Gastroesophageal sphincter (tissue), 3 donors: Measurements from ENCODE around the gene FOXL2.

ENCODE experiments used
- POLR2A ChIP-seq, 2 donors: fragments of 450-650 bp; IDR thresholded peaks; one replicate each; pipeline ENCODE4 v1.6.1; 2017; ENCODE audit warnings: antibody characterized with exemption in 2 of 2, mild to moderate bottlenecking in 2 of 2, moderate library complexity in 1 of 2
- POLR2AphosphoS5 ChIP-seq: sonication (generic); formaldehyde crosslinking; IDR thresholded peaks from one replicate; pipeline ENCODE4 v1.6.1; 2017; ENCODE audit warnings: antibody characterized with exemption
- TF ChIP-seq, protein P1 (sequence below), 4 experiments: fragments of 200-600 bp in 2 of 4; fragments of 450-650 bp in 2 of 4; sonication (generic) in 1 of 4; IDR thresholded peaks; one replicate each; pipeline ENCODE4 v1.5.1; 2017 to 2019; ENCODE audit warnings: antibody characterized with exemption in 4 of 4, mild to moderate bottlenecking in 2 of 4, moderate library complexity in 2 of 4

DNA sequence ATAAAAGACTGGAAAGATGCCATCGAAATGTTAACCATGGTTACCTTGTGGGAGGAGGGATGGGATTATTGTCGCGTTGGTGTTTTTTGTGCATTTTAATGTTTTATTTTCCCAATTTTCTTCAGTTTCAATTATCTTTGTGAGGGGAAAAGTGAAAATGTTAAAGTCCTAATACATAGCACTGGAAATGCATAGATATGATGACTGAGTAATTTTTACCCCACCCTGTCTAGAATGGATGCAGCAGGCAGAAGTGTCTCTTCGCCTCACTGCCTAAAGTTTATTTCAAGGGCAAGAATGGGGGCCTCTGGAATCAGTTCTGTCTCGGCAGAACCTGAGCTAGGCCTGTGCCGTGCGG lies 11.5 kb downstream of the FOXL2 start:
- TF ChIP-seq, protein P1, sequence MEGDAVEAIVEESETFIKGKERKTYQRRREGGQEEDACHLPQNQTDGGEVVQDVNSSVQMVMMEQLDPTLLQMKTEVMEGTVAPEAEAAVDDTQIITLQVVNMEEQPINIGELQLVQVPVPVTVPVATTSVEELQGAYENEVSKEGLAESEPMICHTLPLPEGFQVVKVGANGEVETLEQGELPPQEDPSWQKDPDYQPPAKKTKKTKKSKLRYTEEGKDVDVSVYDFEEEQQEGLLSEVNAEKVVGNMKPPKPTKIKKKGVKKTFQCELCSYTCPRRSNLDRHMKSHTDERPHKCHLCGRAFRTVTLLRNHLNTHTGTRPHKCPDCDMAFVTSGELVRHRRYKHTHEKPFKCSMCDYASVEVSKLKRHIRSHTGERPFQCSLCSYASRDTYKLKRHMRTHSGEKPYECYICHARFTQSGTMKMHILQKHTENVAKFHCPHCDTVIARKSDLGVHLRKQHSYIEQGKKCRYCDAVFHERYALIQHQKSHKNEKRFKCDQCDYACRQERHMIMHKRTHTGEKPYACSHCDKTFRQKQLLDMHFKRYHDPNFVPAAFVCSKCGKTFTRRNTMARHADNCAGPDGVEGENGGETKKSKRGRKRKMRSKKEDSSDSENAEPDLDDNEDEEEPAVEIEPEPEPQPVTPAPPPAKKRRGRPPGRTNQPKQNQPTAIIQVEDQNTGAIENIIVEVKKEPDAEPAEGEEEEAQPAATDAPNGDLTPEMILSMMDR (IDR thresholded peaks at IDR 0.05), result no peak
- TF ChIP-seq POLR2A (IDR thresholded peaks at IDR 0.05) (no peak), POLR2AphosphoS5 (no peak)
